ENCODE data around the gene CDK5RAP1.

DNA sequence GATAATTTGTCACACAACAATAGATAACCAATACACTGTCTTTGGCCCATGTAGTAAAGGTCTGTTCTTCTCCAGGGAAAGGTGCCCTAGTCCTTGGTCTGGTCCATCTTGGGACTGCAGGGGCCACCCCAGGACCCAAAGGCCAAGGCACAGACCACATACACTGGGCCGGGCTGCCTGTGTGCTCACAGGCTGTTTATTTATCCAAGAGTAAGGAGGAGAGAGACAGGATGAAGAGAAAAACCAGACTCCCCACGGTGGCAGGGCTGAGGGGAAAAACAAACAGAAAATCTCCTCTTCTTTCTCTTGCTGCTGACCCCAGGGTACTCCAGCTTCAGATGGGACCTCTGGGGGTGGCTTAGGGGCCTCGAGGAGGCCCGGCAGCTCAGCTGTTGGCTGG, 6.5 kb upstream of the CDK5RAP1 start:
- TF ChIP-seq CTCF (IDR thresholded peaks at IDR 0.05; ENCODE audit: low read depth, low read length, poor library complexity, severe bottlenecking): no peak
- TF ChIP-seq EZH2phosphoT487 (IDR thresholded peaks at IDR 0.05; ENCODE audit: borderline replicate concordance, low read length): no peak
